Suppressor macrophage treated with lipopolysaccharide for 1 hour (primary cell): ENCODE data around the gene PRRG3.

Experiments used
- DNase-seq, 3 donors: peaks; one replicate each; pipeline ENCODE4 v3.0.0-alpha.2; 2020 to 2022

PRRG3 gene

GRCh38 chrX:151708821-151709220 is 13.6 kb downstream of the PRRG3 start:
- no peak for DNase-seq

GRCh38 chrX:151710457-151710856 is 15.2 kb downstream of the PRRG3 start:
- DNase-seq = no peak

GRCh38 chrX:151711154-151711553 is 15.9 kb downstream of the PRRG3 start:
- no peak for DNase-seq

GRCh38 chrX:151711787-151712186 is 16.5 kb downstream of the PRRG3 start:
- DNase-seq = no peak

GRCh38 chrX:151712253-151712652 is 17.0 kb downstream of the PRRG3 start:
- DNase-seq = no peak

- DNase-seq = peak in 2 of 3 donors; percentile 11 to 33
Observed at GRCh38 chrX:151713849-151714248, 18.6 kb downstream of the PRRG3 start.

- no peak for DNase-seq
Observed at GRCh38 chrX:151714362-151714761, 19.1 kb downstream of the PRRG3 start.

GRCh38 chrX:151715752-151716151 is 20.5 kb downstream of the PRRG3 start, which contains the start of gene FATE1:
FATE1 (plus strand) TSS chrX:151716035; CDS start chrX:151716120, 85 bp downstream.
- DNase-seq = no peak

GRCh38 chrX:151722241-151722846 is 27.1 kb downstream of the PRRG3 start:
- DNase-seq = no peak

GRCh38 chrX:151723156-151723760 is 28.0 kb downstream of the PRRG3 start:
- DNase-seq = no peak

GRCh38 chrX:151724563-151725337 is 29.5 kb downstream of the PRRG3 start:
- DNase-seq = no peak

- peak in 2 of 3 donors; percentile 0 to 5 for DNase-seq
Observed at GRCh38 chrX:151725338-151725614, 30.0 kb downstream of the PRRG3 start.

- DNase-seq = no peak
Observed at GRCh38 chrX:151726751-151727150, 31.5 kb downstream of the PRRG3 start.

GRCh38 chrX:151727346-151727745 is 32.1 kb downstream of the PRRG3 start:
- no peak for DNase-seq

- DNase-seq = no peak
Observed at GRCh38 chrX:151729056-151729725, 33.9 kb downstream of the PRRG3 start.

GRCh38 chrX:151734446-151734845 is 39.2 kb downstream of the PRRG3 start, which contains the start of gene CNGA2:
CNGA2 (plus strand) TSS chrX:151734746; CDS start chrX:151738484, 3,738 bp downstream.
- DNase-seq = no peak

- no peak for DNase-seq
Observed at GRCh38 chrX:151735219-151735618, 40.0 kb downstream of the PRRG3 start.

GRCh38 chrX:151736685-151737084 is 41.4 kb downstream of the PRRG3 start:
- no peak for DNase-seq

GRCh38 chrX:151737494-151737893 is 42.2 kb downstream of the PRRG3 start:
- no peak for DNase-seq

- no peak for DNase-seq
Observed at GRCh38 chrX:151738751-151739150, 43.5 kb downstream of the PRRG3 start.

- DNase-seq = no peak
Observed at GRCh38 chrX:151741606-151742005, 46.3 kb downstream of the PRRG3 start.

- no peak for DNase-seq
Observed at GRCh38 chrX:151742311-151742710, 47.1 kb downstream of the PRRG3 start.

GRCh38 chrX:151743651-151744470 is 48.6 kb downstream of the PRRG3 start:
- DNase-seq = no peak
